HG02798 (cell line): ENCODE results near the gene KIF1B.
A peak's percentile ranks its signal among the peaks of the same experiment; 100 is the strongest.

Experiments used
- ATAC-seq: cut with Tn5 transposase; IDR thresholded peaks from one replicate; pipeline ENCODE4 v1.9.1; 2021; ENCODE audit warnings: mild to moderate bottlenecking; ENCODE audit not compliant: unreplicated experiment, poor library complexity

KIF1B gene, protein sequence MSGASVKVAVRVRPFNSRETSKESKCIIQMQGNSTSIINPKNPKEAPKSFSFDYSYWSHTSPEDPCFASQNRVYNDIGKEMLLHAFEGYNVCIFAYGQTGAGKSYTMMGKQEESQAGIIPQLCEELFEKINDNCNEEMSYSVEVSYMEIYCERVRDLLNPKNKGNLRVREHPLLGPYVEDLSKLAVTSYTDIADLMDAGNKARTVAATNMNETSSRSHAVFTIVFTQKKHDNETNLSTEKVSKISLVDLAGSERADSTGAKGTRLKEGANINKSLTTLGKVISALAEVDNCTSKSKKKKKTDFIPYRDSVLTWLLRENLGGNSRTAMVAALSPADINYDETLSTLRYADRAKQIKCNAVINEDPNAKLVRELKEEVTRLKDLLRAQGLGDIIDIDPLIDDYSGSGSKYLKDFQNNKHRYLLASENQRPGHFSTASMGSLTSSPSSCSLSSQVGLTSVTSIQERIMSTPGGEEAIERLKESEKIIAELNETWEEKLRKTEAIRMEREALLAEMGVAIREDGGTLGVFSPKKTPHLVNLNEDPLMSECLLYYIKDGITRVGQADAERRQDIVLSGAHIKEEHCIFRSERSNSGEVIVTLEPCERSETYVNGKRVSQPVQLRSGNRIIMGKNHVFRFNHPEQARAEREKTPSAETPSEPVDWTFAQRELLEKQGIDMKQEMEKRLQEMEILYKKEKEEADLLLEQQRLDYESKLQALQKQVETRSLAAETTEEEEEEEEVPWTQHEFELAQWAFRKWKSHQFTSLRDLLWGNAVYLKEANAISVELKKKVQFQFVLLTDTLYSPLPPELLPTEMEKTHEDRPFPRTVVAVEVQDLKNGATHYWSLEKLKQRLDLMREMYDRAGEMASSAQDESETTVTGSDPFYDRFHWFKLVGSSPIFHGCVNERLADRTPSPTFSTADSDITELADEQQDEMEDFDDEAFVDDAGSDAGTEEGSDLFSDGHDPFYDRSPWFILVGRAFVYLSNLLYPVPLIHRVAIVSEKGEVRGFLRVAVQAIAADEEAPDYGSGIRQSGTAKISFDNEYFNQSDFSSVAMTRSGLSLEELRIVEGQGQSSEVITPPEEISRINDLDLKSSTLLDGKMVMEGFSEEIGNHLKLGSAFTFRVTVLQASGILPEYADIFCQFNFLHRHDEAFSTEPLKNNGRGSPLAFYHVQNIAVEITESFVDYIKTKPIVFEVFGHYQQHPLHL (N-terminal part only)

DNA sequence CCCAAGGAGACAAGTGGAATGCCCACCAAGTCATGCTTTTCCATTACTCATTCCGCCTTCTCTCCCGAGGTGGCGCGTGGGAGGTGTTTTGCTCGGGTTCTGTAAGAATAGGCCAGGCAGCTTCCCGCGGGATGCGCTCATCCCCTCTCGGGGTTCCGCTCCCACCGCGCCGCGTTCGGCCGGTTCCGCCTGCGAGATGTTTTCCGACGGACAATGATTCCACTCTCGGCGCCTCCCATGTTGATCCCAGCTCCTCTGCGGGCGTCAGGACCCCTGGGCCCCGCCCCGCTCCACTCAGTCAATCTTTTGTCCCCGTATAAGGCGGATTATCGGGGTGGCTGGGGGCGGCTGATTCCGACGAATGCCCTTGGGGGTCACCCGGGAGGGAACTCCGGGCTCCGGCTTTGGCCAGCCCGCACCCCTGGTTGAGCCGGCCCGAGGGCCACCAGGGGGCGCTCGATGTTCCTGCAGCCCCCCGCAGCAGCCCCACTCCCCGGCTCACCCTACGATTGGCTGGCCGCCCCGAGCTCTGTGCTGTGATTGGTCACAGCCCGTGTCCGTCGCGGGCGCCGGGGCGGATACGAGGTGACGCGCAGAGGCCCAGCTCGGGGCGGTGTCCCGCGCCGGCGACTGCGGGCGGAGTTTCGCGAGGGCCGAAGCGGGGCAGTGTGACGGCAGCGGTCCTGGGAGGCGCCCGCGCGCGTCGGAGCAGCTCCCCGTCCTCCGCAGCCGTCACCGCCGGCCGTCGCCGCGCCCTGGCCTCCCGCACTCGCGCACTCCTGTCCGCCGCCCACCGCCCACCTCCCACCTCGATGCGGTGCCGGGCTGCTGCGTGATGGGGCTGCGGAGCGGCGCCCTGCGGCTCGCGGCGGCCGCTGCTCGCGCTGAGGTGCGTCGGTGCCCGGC is at the start of gene KIF1B:
KIF1B (plus strand) TSS at position 666 of the 906 bp plus-strand sequence. CDS start 21,759 bp downstream, outside the sequence.
- ATAC-seq, result peak; percentile 99

DNA sequence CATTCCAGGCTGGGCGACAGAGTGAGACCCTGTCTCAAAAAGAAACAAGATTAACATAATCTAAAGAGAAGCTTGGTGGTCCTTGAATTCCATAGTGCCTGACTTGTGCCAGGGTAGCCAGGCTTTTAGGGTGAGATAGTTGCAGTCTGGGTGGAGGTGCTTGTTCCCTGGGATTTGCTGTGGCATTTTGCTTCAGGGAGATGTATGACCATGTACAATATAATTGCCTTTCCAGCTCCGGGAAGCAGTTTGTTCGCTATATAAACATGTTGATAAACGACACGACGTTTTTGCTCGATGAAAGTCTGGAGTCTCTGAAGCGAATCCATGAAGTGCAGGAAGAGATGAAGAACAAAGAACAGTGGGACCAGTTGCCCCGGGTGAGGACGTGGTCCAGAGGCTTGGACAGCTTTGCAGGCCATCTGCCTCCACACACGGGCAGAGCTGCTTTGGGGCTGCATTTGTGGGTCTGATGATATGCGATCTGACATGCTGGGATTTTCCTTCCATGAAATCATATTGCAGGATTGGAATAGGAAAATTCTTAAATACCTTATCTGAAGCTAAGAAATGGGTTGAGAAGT is 49.4 kb upstream of the KIF1B start:
- no peak for ATAC-seq

DNA sequence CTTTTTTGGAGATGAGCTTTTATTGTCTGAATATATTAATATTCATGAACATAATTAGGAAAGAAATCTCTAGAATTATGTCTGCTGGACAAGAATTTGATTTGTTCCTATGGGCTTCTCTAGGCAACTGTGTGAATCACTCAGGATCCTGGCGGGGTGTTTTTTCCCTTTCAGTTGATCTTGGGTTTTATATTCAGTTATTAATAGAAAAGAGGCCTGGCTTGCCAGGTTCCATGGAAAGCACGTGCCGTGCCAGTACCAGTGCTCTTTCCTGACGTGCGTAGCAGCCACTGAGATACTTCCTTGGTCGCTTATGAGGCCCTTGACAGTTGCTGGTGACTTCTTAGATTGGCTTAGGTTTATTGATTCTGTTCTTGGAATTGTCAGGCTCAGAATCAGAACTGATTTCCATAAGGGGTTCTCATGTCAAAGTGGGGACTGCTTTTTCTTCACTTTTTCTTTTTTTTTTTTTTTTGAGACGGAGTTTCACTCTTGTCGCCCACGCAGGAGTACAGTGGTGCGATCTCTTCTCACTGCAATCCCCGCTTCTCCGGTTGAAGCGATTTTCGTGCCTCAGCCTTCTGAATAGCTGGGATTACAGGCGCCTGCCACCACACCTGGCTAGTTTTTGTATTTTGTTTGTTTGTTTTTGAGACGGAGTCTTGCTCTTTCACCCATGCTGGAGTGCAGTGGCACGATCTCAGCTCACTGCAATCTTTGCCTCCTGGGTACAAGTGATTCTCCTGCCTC is 48.7 kb upstream of the KIF1B start:
- ATAC-seq, result no peak

DNA sequence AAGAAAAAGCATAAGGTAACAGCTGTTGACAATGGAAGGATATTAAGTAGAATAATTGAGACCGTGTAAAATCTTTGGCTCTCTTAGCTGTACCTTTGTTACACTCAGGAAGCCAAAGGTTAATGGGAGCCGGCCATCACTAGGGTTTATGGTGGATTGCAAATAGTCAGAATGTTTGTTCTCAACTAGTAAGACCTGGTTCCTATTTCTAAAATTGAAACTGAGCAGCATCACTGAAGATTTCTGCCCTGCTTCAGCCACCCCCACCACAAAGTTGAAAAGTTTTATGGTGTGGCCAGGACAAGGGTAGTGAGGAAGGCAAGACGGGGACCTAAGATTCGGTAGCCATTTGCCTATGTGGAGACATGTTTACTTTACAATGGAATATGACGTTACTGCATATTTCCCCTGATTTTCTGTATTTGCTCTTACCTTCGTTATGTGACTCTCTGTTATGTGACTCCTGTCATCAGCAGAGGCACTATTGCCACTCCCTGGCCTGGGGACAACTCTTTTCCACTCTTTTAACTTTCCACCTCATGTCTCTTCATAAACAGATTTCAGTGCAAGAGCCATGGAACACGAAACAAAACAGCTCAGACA is 41.4 kb upstream of the KIF1B start:
- no peak for ATAC-seq

DNA sequence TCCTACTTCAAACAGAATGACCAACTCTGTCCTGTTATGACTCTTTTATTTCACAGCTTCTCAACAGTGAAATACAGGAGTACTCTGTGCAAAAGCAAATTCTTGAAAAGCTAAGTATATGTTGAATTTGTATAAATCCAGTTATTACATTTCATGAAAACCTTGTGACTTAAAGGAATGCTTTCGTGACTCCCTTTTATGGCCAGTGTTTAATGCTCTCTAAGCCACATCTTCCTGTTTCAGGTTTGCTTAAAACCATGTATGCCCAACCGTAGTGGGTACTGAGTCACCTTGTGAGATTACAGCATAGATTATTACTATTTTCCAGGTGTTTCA is 40.2 kb upstream of the KIF1B start:
- ATAC-seq, result no peak

DNA sequence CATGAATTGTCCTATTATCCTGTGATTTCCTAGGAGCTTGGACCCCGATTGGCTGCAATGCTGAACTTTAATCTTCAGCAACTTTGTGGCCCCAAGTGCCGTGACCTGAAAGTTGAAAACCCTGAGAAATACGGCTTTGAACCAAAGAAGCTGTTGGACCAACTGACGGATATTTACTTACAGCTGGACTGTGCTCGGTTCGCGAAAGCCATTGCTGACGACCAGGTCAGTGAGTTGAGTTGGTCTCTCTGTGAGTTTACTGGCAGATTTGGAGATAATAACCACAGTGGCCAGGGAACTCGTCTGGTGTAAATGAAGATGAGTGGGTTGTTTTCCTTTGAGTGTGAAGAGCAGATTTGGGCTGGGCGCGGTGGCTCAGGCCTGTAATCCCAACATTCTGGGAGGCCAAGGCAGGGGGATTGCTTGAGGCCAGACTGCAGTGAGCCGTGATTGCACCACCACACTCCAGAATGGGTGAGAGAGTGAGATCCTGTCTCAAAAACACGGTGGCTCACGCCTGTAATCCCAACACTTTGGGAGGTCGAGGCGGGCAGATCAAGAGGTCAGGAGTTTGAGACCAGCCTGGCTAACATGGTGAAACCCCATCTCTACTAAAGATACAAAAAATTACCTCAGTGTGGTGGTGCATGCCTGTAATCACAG is 39.1 kb upstream of the KIF1B start:
- ATAC-seq, result no peak

DNA sequence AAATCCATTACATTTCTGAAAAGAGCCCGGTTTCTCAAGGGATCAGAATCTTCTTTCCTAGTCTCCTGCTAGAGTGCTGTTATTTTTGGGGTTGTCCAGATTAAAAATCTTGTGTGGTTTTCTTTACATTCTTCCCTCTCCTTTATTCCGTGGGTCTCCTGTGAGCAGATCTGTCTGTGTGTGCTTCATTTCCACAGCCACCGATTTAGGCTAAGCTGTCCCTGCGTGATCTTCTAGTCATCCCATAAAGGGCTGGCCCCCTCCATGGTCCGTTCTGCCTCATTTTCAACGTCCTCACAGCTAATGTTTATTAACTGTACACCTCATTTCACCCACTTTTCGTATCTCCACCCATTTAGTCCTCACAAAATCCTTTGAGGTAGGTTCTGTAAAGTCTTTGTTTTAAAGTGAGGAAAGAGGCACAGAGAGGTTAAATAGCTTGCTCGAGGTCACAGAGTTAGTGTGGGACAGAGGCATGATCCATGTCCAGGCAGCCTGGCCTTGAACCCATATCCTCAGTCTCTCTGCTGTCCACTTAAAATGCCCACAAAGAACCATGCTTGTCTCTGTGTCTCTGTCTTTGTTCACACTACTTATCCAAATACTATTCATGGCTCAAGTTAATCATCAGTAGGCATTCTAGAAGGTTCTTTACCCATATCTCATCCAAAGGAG is 38.2 kb upstream of the KIF1B start:
- no peak for ATAC-seq

DNA sequence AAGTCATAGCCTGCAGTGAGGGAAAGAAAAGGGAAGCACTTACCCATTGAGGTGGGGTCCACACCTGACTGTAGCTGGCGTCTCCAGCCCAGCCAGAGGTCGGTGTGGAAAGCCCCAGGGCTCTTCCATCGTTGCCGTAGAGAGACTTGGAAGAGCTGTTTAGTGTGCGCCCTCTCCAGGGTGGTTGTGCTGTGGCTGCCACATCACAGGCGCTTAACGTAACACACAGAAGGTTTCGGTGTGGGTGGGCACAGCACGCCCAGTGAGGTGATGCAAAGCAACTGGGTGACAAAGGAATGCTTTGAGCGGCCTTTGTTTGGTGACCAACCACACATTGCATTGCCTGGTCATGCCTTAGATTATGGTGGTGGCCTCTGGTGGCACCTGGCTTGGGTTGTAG is 36.8 kb upstream of the KIF1B start:
- ATAC-seq, result no peak

DNA sequence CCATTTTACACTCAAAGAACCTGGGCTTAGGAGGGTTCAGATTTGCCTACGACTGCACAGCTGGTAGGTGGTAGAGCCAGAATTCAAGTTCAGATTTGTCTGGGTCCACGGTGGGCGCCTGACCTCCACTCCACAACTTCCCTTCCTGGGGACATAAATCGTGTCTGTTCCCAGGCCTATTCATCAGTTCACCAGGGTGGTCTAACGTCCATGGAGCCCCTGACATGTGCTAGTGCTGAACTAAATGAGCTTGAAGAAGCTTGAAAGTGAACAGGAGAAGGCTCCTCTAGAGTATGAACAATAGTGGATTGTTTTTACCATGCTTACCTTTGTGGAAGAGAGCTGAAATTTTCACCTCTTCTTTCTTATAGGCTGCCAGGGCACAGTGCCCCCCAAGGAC is 32.5 kb upstream of the KIF1B start:
- ATAC-seq, result no peak

DNA sequence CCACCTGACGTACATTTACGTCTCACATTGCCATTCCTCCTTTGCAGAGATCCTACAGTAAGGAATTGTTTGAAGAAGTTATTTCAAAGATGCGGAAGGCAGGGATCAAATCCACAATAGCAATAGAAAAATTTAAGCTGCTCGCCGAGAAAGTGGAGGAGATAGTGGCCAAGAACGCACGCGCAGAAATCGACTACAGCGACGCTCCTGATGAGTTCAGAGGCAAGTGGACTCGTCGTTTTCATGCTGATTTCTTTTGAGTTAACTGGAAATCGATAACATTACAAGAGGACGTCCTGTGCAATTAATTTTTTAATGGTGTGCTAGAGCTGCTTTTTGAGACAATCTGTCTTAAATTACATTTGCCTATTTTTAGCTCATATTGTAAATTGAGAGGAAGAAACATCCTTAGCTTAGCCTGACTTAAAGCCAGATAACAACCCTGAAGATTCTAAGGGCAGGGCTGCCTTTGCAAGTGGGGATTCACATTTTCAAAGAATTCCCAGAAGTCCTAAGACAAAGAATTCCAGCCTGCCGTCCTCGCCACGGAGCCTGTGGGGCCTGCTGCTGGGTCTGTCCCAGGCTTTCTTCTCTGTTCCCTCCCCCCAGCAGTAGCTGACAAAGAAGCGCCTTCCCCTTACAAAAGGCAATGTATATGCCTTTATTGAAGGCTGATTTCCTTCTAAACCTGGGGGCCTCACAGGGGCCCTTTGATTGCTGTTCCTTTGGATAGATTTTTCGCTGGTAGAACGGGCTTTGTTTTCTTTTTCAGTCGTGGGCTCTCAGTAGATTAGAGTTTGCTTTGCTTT is 31.6 kb upstream of the KIF1B start:
- ATAC-seq, result no peak

DNA sequence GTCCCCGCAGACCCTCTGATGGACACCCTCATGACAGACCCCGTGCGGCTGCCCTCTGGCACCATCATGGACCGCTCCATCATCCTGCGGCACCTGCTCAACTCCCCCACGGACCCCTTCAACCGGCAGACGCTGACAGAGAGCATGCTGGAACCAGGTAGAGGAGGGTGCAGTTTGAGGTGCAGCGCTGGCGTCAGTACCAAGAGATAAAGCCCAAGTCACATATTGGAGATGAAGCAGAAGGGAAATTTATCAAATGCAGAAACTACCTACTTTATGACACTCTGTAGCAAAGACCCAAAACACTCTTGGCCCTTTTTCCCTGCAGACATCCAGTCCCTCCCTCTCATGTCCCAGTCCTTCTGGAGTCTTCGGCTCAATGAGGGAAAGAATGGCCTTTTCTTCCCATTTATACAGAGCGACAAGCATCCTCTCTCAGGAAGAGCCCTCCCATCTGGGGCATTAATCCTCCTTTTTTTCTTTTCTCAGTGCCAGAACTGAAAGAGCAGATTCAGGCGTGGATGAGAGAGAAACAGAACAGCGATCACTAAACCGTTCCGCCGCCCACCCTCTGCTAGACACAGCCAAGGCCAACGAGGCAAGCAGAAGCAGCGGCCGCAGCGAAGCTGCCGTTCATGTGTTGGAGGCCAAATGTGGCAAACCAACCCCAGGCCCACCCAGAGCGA is 30.8 kb upstream of the KIF1B start:
- ATAC-seq, result no peak

DNA sequence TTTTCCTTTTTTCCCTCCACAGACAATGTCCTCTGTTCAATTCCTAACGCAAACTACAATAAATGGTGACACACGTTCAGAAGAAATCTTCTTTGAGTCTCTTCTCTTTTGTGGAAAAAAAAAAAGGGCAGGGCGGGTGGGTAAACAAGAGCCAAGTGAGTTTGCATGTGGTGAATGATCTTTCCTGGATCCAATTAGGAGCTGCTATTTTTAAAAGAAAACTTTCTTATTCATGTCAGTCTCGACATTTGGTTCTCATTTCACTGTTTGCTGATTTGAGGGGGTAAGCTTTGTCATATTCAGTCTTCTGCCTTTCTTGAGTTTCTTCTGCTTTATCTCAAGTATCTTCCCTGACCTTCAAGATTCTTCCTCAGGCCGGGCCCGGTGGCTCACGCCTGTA is 29.2 kb upstream of the KIF1B start:
- no peak for ATAC-seq

DNA sequence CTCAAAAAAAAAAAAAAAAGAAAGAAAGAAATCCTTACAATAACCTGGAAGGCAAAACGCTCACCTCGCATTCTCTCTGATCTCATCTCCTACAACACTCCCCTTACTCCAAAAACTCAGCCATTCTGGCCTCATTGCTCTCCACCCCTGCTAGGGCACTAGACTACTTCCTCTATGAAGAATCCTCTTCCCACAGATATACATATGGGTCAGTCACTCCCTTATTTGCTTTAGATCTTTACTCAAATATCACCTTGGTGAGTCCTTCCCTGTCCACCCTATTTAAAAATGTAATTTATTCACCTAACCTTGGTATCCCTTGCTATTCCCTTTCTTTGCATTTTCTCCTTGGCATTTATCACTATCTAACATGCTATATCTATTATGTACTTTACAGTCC is 24.6 kb upstream of the KIF1B start:
- no peak for ATAC-seq

DNA sequence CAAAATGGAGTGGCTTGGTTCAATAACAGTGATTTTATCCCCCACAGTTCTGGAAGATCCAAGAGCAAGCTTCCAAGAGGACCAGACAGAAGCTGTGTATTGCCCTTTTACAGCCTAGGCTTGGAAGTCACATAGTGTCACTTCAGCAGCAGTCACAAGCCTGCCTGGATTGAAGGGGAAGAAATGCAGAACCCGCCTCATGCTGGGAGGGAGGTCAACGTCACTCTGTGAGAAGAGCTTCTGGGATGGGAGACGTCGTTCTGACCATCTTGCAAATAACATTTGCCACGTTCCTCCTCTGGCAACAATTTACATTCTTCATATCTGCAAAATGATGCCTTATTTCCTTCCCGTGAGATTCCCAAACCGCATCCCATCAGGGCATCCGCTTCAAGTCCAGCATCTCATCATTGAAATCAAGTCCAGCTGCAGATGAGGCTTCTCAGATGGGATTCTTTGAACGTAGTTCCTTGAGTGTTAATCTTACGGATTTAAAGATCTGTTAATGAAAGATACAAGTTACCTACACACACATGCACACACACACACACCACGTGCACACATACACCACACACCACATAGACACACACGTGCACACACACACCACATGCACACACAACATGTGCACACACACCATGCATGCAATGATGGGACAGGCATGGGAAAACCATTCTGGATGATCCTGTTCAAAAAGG is 23.9 kb upstream of the KIF1B start:
- no peak for ATAC-seq

DNA sequence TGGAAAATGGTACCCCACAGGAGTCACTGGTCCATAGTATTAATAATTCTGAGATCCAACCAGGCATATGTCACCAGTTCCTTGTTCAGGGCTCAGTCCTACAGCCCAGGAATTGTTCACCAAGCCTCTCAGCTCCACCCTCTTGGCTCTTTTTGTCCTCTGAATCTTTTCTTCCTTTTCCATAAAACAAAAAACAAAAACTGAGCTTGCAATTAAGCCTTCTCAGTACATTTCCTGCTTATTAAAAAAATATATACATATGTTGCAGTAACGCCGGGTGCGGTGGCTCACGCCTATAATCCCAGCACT is 23.4 kb upstream of the KIF1B start:
- no peak for ATAC-seq
